Left ventricle myocardium inferior (tissue), 1 donor: Measurements from ENCODE around the gene ARHGEF7. TPM values are rescaled to one million over a fixed set of nuclear protein-coding genes. Genes with fewer than 3 reads are reported as not detected.

Experiments used
- DNase-seq: peaks from one replicate; pipeline ENCODE4 v3.0.0-alpha.2; 2020
- H3K27ac ChIP-seq: fragments of 200-600 bp; replicated peaks from 2 replicates; pipeline ENCODE4 v1.8.0; 2021
- H3K27me3 ChIP-seq: fragments of 200-600 bp; 2 replicates; pipeline ENCODE4 v1.8.0; 2021; ENCODE audit warnings: low read depth
- H3K36me3 ChIP-seq: fragments of 200-600 bp; 2 replicates; pipeline ENCODE4 v1.8.0; 2021
- H3K4me1 ChIP-seq: fragments of 200-600 bp; 2 replicates; pipeline ENCODE4 v1.8.0; 2021
- H3K4me3 ChIP-seq: fragments of 200-600 bp; 2 replicates; pipeline ENCODE4 v1.8.0; 2021; ENCODE audit warnings: mild to moderate bottlenecking, moderate library complexity
- H3K9me3 ChIP-seq: fragments of 200-600 bp; replicated peaks from 2 replicates; pipeline ENCODE4 v1.8.0; 2021
- CTCF ChIP-seq: fragments of 200-600 bp; IDR thresholded peaks from 2 replicates; pipeline ENCODE4 v1.8.0; 2021; ENCODE audit warnings: antibody characterized with exemption, mild to moderate bottlenecking, borderline replicate concordance
- intact Hi-C: fragments of 100-400 bp; cut with micrococcal nuclease; formaldehyde crosslinking; loops from one replicate; pipeline ENCODE4 v1.11.0; 2022
- total RNA-seq: library from RNA; stranded (reverse); fragmentation: NEBNext Ultra II Directional; extraction: Animal tissue kit (Norgen Biotek cat#: 25700); gene quantifications from one replicate; pipeline ENCODE4 v1.2.1, GENCODE V29; 2021
- donor health status: DM: no; HTN: yes; CAD: no; lungs with severe emphysema.

The ARHGEF7 gene
- total RNA-seq, 1 donor from 2014 or later, result 35.9 TPM

GRCh38 chr13:111329641-111330040, 214.5 kb downstream of the ARHGEF7 start:
- H3K4me3 ChIP-seq, result no peak overlapping the region
- H3K9me3 ChIP-seq, result peaks cover 7% of the 10 kb centered on the region
- H3K27me3 ChIP-seq, result no peaks in the 10 kb centered on the region
- H3K27ac ChIP-seq, result no peak overlapping the region
- no peak for DNase-seq
- no peak for TF ChIP-seq CTCF
- intact Hi-C loops, result no loop called here
- H3K36me3 ChIP-seq, result no peaks in the 10 kb centered on the region
- H3K4me1 ChIP-seq, result no peaks in the 10 kb centered on the region

- no peak overlapping the region for H3K27ac ChIP-seq
- H3K4me3 ChIP-seq, result no peak overlapping the region
- no peaks in the 10 kb centered on the region for H3K36me3 ChIP-seq
- H3K27me3 ChIP-seq, result no peaks in the 10 kb centered on the region
- intact Hi-C loops, result no loop called here
- no peak for TF ChIP-seq CTCF
- no peak for DNase-seq
- H3K4me1 ChIP-seq, result peaks cover 1% of the 10 kb centered on the region
- peaks cover 7% of the 10 kb centered on the region for H3K9me3 ChIP-seq
Observed at GRCh38 chr13:111330066-111330610, 215.0 kb downstream of the ARHGEF7 start.

- intact Hi-C loops, result no loop called here
- H3K4me3 ChIP-seq, result no peak overlapping the region
- no peaks in the 10 kb centered on the region for H3K36me3 ChIP-seq
- TF ChIP-seq CTCF, result no peak
- peaks cover 7% of the 10 kb centered on the region for H3K9me3 ChIP-seq
- H3K4me1 ChIP-seq, result peaks cover 6% of the 10 kb centered on the region
- no peak overlapping the region for H3K27ac ChIP-seq
- H3K27me3 ChIP-seq, result no peaks in the 10 kb centered on the region
- DNase-seq, result no peak
Observed at GRCh38 chr13:111335298-111335697, 220.2 kb downstream of the ARHGEF7 start.

- Histone ChIP-seq H3K27ac (no peak overlapping the region), H3K4me3 (no peak overlapping the region), H3K9me3 (peaks cover 7% of the 10 kb centered on the region), H3K27me3 (no peaks in the 10 kb centered on the region), H3K4me1 (peaks cover 6% of the 10 kb centered on the region), H3K36me3 (no peaks in the 10 kb centered on the region)
- no peak for TF ChIP-seq CTCF
- DNase-seq, result no peak
- intact Hi-C loops, result no loop called here
Observed at GRCh38 chr13:111336666-111337065, 221.6 kb downstream of the ARHGEF7 start.

GRCh38 chr13:111337206-111337605, 222.1 kb downstream of the ARHGEF7 start:
- H3K27ac ChIP-seq, result no peak overlapping the region
- no peak for TF ChIP-seq CTCF
- intact Hi-C loops, result no loop called here
- no peak for DNase-seq
- no peak overlapping the region for H3K4me3 ChIP-seq
- peaks cover 6% of the 10 kb centered on the region for H3K4me1 ChIP-seq
- H3K9me3 ChIP-seq, result peaks cover 7% of the 10 kb centered on the region
- H3K27me3 ChIP-seq, result no peaks in the 10 kb centered on the region
- no peaks in the 10 kb centered on the region for H3K36me3 ChIP-seq
